Cardiac fibroblast (primary cell): Measurements from ENCODE around the gene TMEM63A.

Source experiments
- DNase-seq, 2 donors: peaks; one replicate each; pipeline versions ENCODE4 v3.0.0 to v3.0.0-alpha.2; 2010; ENCODE audit warnings: low read depth in 2 of 2
- H3K4me3 ChIP-seq, 2 donors: replicated peaks in 1 of 2; 1 replicate in 1 of 2; 2 replicates in 1 of 2; pipeline ENCODE4 v1.5.1; 2011; ENCODE audit warnings: low read depth in 2 of 2, low read length in 2 of 2, mild to moderate bottlenecking in 2 of 2, moderate library complexity in 1 of 2
- TF ChIP-seq, protein P1 (sequence below): IDR thresholded peaks from one replicate; pipeline ENCODE4 v1.5.1; 2011; ENCODE audit warnings: low read depth, mild to moderate bottlenecking, low read length, inconsistent platforms

TMEM63A gene

DNA sequence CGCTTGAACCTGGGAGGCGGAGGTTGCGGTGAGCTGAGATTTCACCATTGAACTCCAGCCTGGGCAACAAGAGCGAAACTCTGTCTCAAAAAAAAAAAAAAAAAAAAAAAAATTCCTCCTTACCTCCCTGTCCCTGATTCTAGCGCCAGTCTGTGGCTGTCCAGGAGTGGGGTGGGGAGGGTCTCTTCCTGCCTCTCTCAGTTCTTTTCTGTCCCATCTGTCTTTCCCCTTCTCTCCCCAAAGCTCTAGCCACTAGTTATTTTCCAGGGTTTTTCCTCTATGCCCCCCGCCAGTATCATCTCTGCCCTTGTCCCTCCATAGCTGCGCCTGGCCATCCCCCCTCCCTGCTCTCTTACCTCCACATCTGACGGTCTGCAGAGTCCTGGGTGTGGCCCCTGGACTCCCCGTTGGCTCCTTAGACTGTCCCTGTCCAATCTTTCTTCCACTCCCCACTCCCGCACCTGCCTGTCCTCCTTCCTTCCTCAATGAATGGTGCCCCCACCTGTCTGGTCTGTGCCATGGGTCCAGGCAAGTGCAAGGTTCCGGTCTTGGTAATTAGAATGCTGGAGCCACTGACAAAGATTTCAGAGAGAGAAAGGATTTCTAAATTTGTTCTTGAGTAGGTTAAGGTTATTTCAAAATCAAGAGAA is 1.6 kb upstream of the TMEM63A start:
- no peak overlapping the region for H3K4me3 ChIP-seq
- TF ChIP-seq, protein P1, sequence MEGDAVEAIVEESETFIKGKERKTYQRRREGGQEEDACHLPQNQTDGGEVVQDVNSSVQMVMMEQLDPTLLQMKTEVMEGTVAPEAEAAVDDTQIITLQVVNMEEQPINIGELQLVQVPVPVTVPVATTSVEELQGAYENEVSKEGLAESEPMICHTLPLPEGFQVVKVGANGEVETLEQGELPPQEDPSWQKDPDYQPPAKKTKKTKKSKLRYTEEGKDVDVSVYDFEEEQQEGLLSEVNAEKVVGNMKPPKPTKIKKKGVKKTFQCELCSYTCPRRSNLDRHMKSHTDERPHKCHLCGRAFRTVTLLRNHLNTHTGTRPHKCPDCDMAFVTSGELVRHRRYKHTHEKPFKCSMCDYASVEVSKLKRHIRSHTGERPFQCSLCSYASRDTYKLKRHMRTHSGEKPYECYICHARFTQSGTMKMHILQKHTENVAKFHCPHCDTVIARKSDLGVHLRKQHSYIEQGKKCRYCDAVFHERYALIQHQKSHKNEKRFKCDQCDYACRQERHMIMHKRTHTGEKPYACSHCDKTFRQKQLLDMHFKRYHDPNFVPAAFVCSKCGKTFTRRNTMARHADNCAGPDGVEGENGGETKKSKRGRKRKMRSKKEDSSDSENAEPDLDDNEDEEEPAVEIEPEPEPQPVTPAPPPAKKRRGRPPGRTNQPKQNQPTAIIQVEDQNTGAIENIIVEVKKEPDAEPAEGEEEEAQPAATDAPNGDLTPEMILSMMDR: no peak
- no peak for DNase-seq

DNA sequence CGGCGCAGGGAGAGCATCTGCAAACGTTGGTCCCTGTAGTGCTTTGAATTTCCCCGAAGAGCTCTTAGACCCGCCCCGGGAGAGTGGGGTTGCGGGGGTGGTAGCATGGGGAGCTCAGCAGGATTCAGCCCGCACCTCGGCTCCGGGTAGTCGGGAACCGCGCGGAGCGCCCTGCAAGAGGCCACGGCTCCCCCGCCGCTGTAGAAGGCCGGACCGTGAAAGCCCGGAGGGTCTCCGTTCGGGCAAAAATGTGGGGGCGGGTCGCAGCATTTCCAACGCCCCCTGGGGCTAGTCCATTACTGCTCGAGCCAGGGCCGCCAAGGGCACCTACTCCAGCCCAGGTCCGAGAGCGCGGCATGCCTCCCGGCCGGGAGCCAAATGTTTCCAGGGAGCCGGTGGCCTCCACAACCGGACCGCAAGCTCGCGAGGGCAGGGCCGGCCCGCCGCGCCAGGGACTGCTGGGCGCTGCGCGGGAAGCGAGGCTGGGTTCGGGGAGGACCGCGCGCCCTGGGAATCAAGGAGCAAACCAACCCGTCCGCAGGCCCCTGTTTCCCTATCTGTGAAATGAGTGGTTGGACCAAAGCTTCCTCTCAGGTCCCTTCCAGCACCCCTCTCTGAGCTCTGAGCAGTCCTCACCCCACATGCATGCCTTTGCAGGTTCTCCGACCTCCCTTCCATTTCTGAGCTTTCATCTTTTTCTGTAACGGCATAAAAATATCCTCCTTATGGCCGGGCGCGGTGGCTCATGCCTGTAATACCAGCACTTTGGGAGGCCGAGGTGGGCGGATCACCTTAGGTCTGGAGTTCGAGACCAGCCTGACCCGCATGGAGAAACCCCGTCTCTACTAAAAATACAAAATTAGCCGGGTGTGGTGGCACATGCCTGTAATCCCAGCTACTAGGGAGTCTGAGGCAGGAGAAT is 775 bp upstream of the TMEM63A start:
- peak overlapping the region; percentile 99 for H3K4me3 ChIP-seq
- TF ChIP-seq, protein P1: no peak
- DNase-seq: peak; percentile 54 to 55

DNA sequence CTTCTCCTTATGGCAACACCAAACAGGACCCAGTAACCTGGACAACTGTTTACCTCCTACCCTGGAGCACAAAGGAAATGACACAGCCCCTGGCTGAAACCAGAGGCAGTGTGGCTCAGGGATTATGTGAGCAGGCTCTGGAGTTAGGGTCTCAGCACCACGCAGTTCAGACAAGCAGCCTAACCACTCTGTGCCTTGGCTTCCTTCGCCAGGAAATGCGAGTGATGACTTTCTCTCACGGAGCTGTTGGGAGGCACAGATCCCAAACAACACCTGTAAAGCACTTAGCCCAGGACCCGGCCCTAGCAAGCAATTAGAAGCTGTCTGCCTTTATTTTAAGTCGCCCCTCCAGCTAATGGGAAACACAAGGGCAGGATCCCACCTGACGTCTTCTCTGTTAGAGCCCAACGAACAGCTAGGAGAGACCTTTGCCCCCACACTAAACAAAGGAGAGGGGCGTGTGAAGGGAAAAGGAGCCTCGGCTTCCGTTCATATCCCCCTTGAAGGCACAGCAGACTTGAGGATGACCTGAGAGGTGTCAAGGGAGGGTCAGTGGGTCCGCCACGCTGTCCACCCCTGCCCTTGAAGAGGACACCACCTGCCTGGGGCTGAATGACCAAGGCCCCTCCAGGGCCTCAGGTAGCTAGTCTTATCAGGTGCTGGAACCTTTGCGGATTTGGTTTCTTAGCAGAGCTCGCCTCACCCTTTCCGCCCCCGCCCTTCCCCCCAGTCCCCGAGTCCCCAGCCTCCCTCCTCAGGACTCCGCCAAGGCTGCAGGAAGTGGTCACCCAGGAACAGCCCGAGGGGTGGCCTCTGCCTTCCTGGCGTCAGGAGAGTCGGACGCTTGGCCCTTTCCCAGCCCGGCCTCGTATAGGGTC is 860 bp downstream of the TMEM63A start:
- DNase-seq: peak; percentile 25 to 49
- TF ChIP-seq, protein P1: no peak
- H3K4me3 ChIP-seq: peak overlapping the region; percentile 99

DNA sequence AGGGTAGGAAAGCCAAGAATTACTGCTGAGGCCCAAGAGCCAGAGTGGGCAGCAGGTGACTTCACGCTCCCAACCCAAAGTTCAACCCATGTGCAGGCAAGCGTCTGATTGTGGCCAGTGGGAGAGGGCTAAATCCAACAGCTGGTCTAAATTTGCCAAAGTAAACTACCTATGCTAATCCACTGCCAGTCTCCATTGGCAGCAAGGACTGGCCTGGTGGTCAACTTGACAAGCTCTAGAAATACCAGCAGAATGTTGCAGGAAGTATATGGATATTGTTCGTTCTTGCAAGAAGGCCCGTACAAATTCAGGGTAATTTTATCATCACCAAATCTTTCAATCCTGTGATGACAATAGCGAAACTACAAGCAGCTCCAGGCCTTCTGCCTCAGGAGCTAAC is 1.5 kb downstream of the TMEM63A start:
- no peak for DNase-seq
- TF ChIP-seq, protein P1: no peak
- H3K4me3 ChIP-seq: peak overlapping the region in 1 of 2 donors; percentile 99

DNA sequence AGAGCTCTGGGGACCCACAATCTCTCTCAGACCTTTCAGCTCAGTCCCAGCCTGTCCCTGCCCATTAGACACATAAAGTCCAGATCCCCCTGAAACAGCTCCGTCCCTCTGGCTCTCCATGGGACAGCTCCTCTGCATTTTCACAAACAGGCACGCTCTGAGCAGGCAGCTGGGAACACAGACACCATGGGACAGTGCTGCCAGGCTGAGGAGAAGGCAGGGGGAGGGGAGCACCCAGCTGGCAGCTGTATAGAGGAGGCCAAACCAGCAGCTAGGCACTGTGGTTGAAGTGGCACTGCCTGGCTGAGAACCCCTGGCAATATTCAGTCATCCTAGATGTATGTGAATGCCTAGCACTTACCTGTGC is 2.0 kb downstream of the TMEM63A start:
- no peak for DNase-seq
- TF ChIP-seq, protein P1: no peak
- H3K4me3 ChIP-seq: no peak overlapping the region

GRCh38 chr1:225879521-225880221 is 2.5 kb downstream of the TMEM63A start:
- no peak overlapping the region for H3K4me3 ChIP-seq
- TF ChIP-seq, protein P1: no peak
- DNase-seq: no peak
